Nephron (organoid): ENCODE data around the gene CTNNBL1.

Experiments
- H3K27ac Mint-ChIP-seq, 3 experiments: 2 replicates each; pipeline ENCODE4 v1.8.0; 2020; ENCODE audit warnings: mixed read lengths in 3 of 3, mild to moderate bottlenecking in 2 of 3, moderate library complexity in 1 of 3
- H3K27me3 Mint-ChIP-seq: 2 replicates; pipeline ENCODE4 v1.8.0; 2021; ENCODE audit warnings: low read depth, mild to moderate bottlenecking, moderate library complexity, mixed read lengths
- H3K36me3 Mint-ChIP-seq: 2 replicates; pipeline ENCODE4 v1.8.0; 2020; ENCODE audit warnings: low read depth, mixed read lengths
- H3K4me1 Mint-ChIP-seq: 2 replicates; pipeline ENCODE4 v1.8.0; 2020; ENCODE audit warnings: mixed read lengths
- H3K4me3 Mint-ChIP-seq, 3 experiments: 2 replicates each; pipeline ENCODE4 v1.8.0; 2020; ENCODE audit warnings: mild to moderate bottlenecking in 3 of 3, mixed read lengths in 3 of 3, moderate library complexity in 2 of 3
- H3K9me3 Mint-ChIP-seq: 2 replicates; pipeline ENCODE4 v1.8.0; 2020; ENCODE audit warnings: mixed read lengths
- CTCF ChIP-seq, 3 experiments: fragments of 200-600 bp; sonication (generic); IDR thresholded peaks; one replicate each; pipeline ENCODE4 v1.5.0; 2021; ENCODE audit warnings: antibody characterized with exemption in 3 of 3; ENCODE audit not compliant: unreplicated experiment in 3 of 3

Gene CTNNBL1

GRCh38 chr20:37881601-37882343 lies 187.9 kb downstream of the CTNNBL1 start:
- H3K4me1 Mint-ChIP-seq, result peaks cover 48% of the 10 kb centered on the region
- H3K4me3 Mint-ChIP-seq, result peak overlapping the region in 1 of 3 experiments; percentile 3
- H3K27me3 Mint-ChIP-seq, result peaks cover 42% of the 10 kb centered on the region
- TF ChIP-seq CTCF (IDR thresholded peaks at IDR 0.05; ENCODE audit: unreplicated experiment in 3 of 3), result no peak
- H3K27ac Mint-ChIP-seq, result peak overlapping the region; percentile 29 to 57 (median 43)
- H3K36me3 Mint-ChIP-seq, result no peaks in the 10 kb centered on the region
- H3K9me3 Mint-ChIP-seq, result no peaks in the 10 kb centered on the region

GRCh38 chr20:37882961-37883712 lies 189.3 kb downstream of the CTNNBL1 start:
- no peaks in the 10 kb centered on the region for H3K9me3 Mint-ChIP-seq
- no peak overlapping the region for H3K4me3 Mint-ChIP-seq
- H3K4me1 Mint-ChIP-seq, result peaks cover 54% of the 10 kb centered on the region
- H3K27ac Mint-ChIP-seq, result no peak overlapping the region
- peaks cover 44% of the 10 kb centered on the region for H3K27me3 Mint-ChIP-seq
- H3K36me3 Mint-ChIP-seq, result no peaks in the 10 kb centered on the region
- TF ChIP-seq CTCF (IDR thresholded peaks at IDR 0.05; ENCODE audit: unreplicated experiment in 3 of 3), result no peak

GRCh38 chr20:37885042-37885441 lies 191.2 kb downstream of the CTNNBL1 start:
- H3K4me3 Mint-ChIP-seq, result no peak overlapping the region

GRCh38 chr20:37885593-37886503 lies 192.0 kb downstream of the CTNNBL1 start:
- H3K9me3 Mint-ChIP-seq, result no peaks in the 10 kb centered on the region

More at GRCh38 chr20:37885042-37885441, 191.2 kb downstream of the CTNNBL1 start:
- Mint-ChIP-seq H3K27ac (no peak overlapping the region), H3K9me3 (no peaks in the 10 kb centered on the region), H3K27me3 (peaks cover 41% of the 10 kb centered on the region), H3K4me1 (peaks cover 49% of the 10 kb centered on the region), H3K36me3 (no peaks in the 10 kb centered on the region)
- TF ChIP-seq CTCF (IDR thresholded peaks at IDR 0.05; ENCODE audit: unreplicated experiment in 3 of 3), result no peak

GRCh38 chr20:37886851-37887297 lies 193.0 kb downstream of the CTNNBL1 start:
- no peak for TF ChIP-seq CTCF (IDR thresholded peaks at IDR 0.05; ENCODE audit: unreplicated experiment in 3 of 3)
- H3K9me3 Mint-ChIP-seq, result no peaks in the 10 kb centered on the region
- peaks cover 44% of the 10 kb centered on the region for H3K4me1 Mint-ChIP-seq
- H3K27ac Mint-ChIP-seq, result no peak overlapping the region
- no peak overlapping the region for H3K4me3 Mint-ChIP-seq
- H3K36me3 Mint-ChIP-seq, result no peaks in the 10 kb centered on the region
- H3K27me3 Mint-ChIP-seq, result peaks cover 41% of the 10 kb centered on the region

More at GRCh38 chr20:37885593-37886503, 192.0 kb downstream of the CTNNBL1 start:
- TF ChIP-seq CTCF (IDR thresholded peaks at IDR 0.05; ENCODE audit: unreplicated experiment in 3 of 3), result no peak
- Mint-ChIP-seq H3K4me3 (no peak overlapping the region), H3K27ac (no peak overlapping the region), H3K36me3 (no peaks in the 10 kb centered on the region), H3K4me1 (peaks cover 53% of the 10 kb centered on the region), H3K27me3 (peaks cover 41% of the 10 kb centered on the region)
